ENCODE data around the gene SLF2. TPM values are rescaled to one million over a fixed set of nuclear protein-coding genes. Genes with fewer than 3 reads are reported as not detected.

The SLF2 gene
- total RNA-seq, 2 donors from 2014 or later: 11.5 to 12.3 TPM

DNA sequence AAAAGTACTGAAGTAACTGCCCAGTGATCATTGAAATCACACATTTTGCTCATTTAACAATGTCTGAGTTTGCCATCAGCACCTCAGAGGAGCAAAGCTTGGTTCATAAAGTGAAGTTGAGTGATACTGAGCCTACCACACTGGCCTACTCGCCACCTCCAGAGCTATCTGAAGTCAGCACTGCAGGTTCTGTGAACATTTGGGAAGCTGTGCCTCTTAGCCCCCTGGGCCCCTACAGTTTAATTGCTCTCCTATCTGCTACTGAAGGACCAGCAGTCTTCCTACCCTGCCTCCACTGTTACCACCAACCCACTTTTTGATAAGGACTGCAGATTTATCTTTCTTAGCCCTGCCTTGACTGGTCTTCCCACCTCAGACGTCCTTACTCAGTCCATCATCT lies 54.6 kb downstream of the SLF2 start:
- no peak overlapping the region for H3K4me3 ChIP-seq
- peaks cover 9% of the 10 kb centered on the region for H3K36me3 ChIP-seq
- TF ChIP-seq CTCF (IDR thresholded peaks at IDR 0.05): no peak
- no peak for DNase-seq (ENCODE audit: low spot score)
- H3K27ac ChIP-seq: no peak overlapping the region
- H3K9me3 ChIP-seq: no peaks in the 10 kb centered on the region
- H3K27me3 ChIP-seq: no peaks in the 10 kb centered on the region
- H3K4me1 ChIP-seq: peaks cover 0 to 15% of the 10 kb centered on the region in 2 donors

DNA sequence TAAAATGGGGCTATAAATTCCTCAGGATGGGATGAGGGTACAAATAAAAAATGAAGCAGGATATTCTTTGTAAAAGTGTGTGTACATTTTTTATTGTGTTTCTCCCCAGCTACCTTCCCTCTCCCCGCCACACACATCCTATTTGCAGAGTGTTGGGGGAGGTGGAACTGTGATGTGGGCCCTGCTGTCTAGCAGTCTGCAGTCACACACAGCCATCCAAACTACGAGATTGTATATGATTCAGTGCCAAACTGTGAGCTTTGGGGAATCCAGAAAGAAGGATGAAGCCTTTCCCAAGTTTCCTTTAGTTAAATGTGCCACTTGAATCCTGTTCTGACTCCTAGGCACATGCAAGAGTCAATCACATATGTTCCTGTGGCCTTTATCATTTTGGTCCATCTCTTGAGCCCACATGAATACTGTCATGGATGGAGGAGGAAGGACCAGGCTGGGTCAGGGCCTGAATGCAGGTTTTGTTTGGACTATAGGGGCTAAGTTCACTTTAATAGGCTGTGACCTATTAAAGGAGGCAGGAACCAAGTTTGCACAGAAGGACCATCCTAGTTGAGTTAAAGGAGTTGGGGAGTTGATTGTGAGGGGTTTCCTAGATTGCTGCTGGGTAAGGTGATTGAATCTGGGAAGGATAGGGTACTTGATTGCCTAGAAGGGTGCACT lies 55.4 kb downstream of the SLF2 start:
- Histone ChIP-seq H3K4me1 (peaks cover 0 to 15% of the 10 kb centered on the region in 2 donors), H3K27ac (no peak overlapping the region), H3K36me3 (peaks cover 2% of the 10 kb centered on the region), H3K4me3 (no peak overlapping the region), H3K27me3 (no peaks in the 10 kb centered on the region), H3K9me3 (no peaks in the 10 kb centered on the region)
- no peak for TF ChIP-seq CTCF (IDR thresholded peaks at IDR 0.05)
- DNase-seq (ENCODE audit: low spot score): no peak

DNA sequence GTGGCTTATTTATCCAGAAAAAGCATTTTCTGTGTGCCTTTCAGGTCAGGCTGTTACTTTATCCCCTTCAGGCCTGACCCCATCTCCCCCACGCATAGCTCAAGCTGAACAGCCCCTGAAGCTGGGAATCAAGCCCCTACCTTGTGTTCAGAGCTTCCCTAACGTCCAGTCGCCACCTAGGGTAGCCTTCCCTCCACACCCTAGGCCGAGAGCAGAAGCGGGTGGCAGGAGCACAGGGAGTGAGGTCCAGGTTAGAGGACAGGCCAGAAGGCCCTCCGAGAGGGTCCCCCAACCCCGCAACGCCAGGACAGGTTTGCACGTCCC lies 56.1 kb downstream of the SLF2 start:
- H3K27me3 ChIP-seq: no peaks in the 10 kb centered on the region
- H3K9me3 ChIP-seq: no peaks in the 10 kb centered on the region
- TF ChIP-seq CTCF (IDR thresholded peaks at IDR 0.05): no peak
- no peaks in the 10 kb centered on the region for H3K36me3 ChIP-seq
- H3K4me3 ChIP-seq: peak overlapping the region; percentile 45 to 62
- H3K27ac ChIP-seq: no peak overlapping the region
- H3K4me1 ChIP-seq: peaks cover 0 to 15% of the 10 kb centered on the region in 2 donors
- DNase-seq (ENCODE audit: low spot score): no peak

GRCh38 chr10:100969187-100970075 lies 56.7 kb downstream of the SLF2 start, which contains the start of gene SEMA4G:
Gene SEMA4G (plus strand): TSS chr10:100969504. CDS start chr10:100972913, 3,409 bp downstream.
- H3K4me1 ChIP-seq: peaks cover 0 to 15% of the 10 kb centered on the region in 2 donors
- TF ChIP-seq CTCF (IDR thresholded peaks at IDR 0.05): peak; percentile 59 to 79
- H3K4me3 ChIP-seq: peak within 1 kb of the TSS; percentile 45 to 62
- H3K9me3 ChIP-seq: no peaks in the 10 kb centered on the region
- H3K36me3 ChIP-seq: no peaks in the 10 kb centered on the region
- DNase-seq (ENCODE audit: low spot score): peak; percentile 57
- H3K27ac ChIP-seq: no peak within 1 kb of the TSS
- H3K27me3 ChIP-seq: no peaks in the 10 kb centered on the region

- Histone ChIP-seq H3K27ac (no peak overlapping the region), H3K9me3 (no peaks in the 10 kb centered on the region), H3K4me1 (peaks cover 0 to 15% of the 10 kb centered on the region in 2 donors), H3K4me3 (peak overlapping the region; percentile 45 to 62), H3K36me3 (no peaks in the 10 kb centered on the region), H3K27me3 (no peaks in the 10 kb centered on the region)
- TF ChIP-seq CTCF (IDR thresholded peaks at IDR 0.05): no peak
- peak; percentile 46 for DNase-seq (ENCODE audit: low spot score)
These were observed 57.5 kb downstream of the SLF2 start for GRCh38 chr10:100970076-100970913.
